Vagina (tissue), 2 donors: ENCODE results near the gene SPAG8. TPM values are rescaled to one million over a fixed set of nuclear protein-coding genes. Genes with fewer than 3 reads are reported as not detected.

Experiments used
- DNase-seq, 2 donors: peaks; one replicate each; pipeline ENCODE4 v3.0.0-alpha.2; 2017; ENCODE audit errors: extremely low spot score in 2 of 2
- H3K27ac ChIP-seq: fragments of 200-600 bp; sonication (generic); one replicate; pipeline ENCODE4 v1.5.1; 2019
- H3K27me3 ChIP-seq: fragments of 200-600 bp; sonication (generic); one replicate; pipeline ENCODE4 v1.5.1; 2019
- H3K36me3 ChIP-seq, 2 donors: fragments of 200-600 bp; sonication (generic); one replicate each; pipeline ENCODE4 v1.5.1; 2017 to 2019
- H3K4me1 ChIP-seq: fragments of 200-600 bp; sonication (generic); one replicate; pipeline ENCODE4 v1.5.1; 2019
- H3K4me3 ChIP-seq, 2 donors: fragments of 200-600 bp; sonication (generic); 1 replicate in 1 of 2; 2 replicates in 1 of 2; pipeline ENCODE4 v1.5.1; 2016 to 2019
- H3K9me3 ChIP-seq: fragments of 200-600 bp; sonication (generic); one replicate; pipeline ENCODE4 v1.5.1; 2019
- POLR2A ChIP-seq, 2 donors: fragments of 450-650 bp; IDR thresholded peaks; one replicate each; pipeline ENCODE4 v1.6.1; 2017; ENCODE audit warnings: antibody characterized with exemption in 2 of 2, mild to moderate bottlenecking in 2 of 2, moderate library complexity in 2 of 2
- POLR2AphosphoS5 ChIP-seq, 2 donors: sonication (generic); formaldehyde crosslinking; IDR thresholded peaks; one replicate each; pipeline ENCODE4 v1.9.0; 2017; ENCODE audit warnings: antibody characterized with exemption in 2 of 2, mild to moderate bottlenecking in 2 of 2, low read depth in 1 of 2; ENCODE audit not compliant: insufficient read depth in 1 of 2
- intact Hi-C: fragments of 100-400 bp; cut with DNase I; formaldehyde crosslinking; loops from one replicate; pipeline ENCODE4 v1.15.1; 2023
- total RNA-seq: library from RNA; depleted of rRNA; stranded (reverse); fragments of >200 nt; gene quantifications from one replicate; pipeline ENCODE4 v1.2.3, GENCODE V29; 2016
- TF ChIP-seq, protein P1 (sequence below), 3 experiments: fragments of 450-650 bp in 2 of 3; fragments of 200-600 bp in 1 of 3; sonication (generic) in 1 of 3; IDR thresholded peaks; one replicate each; pipeline ENCODE4 v1.5.1; 2017 to 2019; ENCODE audit warnings: antibody characterized with exemption in 3 of 3, mild to moderate bottlenecking in 2 of 3, moderate library complexity in 2 of 3

Gene SPAG8
- total RNA-seq = not detected

DNA sequence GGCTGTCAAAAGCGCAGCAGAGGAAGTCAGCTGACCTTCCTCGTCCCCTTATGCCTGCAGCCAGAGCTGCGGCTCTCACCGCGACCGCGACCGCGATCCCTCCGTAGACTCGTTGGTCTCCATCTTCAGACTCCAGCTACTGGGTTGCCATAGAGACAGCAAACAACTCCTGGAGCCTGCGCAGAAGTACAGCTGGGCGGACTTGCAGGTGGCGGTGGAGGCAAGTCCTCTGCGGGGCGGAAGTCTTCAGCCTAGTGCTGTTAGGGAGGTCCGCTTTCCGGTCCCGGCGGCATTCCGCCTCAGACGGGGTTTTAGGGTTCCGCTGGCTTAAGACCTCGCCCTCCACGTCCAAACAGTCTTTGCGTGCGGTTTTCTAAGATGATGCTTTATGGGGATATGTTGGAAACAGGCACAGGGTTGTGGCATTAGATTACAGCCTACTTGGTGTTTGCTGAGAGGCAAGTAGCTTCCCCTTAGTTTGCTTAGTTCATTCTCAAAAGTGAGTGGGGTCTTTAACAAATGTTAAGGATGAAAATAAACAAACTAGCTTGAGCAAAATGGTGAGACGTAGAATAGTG, at the start of gene SPAG8:
SPAG8 (minus strand) TSS at position 238 of the 578 bp plus-strand sequence; CDS start at position 123, 115 bp downstream.
- TF ChIP-seq POLR2AphosphoS5 (IDR thresholded peaks at IDR 0.05; ENCODE audit: insufficient read depth in 1 of 2, low read depth in 1 of 2) (peak; percentile 73 to 85), POLR2A (IDR thresholded peaks at IDR 0.05) (no peak)
- TF ChIP-seq, protein P1, sequence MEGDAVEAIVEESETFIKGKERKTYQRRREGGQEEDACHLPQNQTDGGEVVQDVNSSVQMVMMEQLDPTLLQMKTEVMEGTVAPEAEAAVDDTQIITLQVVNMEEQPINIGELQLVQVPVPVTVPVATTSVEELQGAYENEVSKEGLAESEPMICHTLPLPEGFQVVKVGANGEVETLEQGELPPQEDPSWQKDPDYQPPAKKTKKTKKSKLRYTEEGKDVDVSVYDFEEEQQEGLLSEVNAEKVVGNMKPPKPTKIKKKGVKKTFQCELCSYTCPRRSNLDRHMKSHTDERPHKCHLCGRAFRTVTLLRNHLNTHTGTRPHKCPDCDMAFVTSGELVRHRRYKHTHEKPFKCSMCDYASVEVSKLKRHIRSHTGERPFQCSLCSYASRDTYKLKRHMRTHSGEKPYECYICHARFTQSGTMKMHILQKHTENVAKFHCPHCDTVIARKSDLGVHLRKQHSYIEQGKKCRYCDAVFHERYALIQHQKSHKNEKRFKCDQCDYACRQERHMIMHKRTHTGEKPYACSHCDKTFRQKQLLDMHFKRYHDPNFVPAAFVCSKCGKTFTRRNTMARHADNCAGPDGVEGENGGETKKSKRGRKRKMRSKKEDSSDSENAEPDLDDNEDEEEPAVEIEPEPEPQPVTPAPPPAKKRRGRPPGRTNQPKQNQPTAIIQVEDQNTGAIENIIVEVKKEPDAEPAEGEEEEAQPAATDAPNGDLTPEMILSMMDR (IDR thresholded peaks at IDR 0.05) = no peak
- H3K4me3 ChIP-seq = peak within 1 kb of the TSS; percentile 47 to 65
- H3K27ac ChIP-seq = peak within 1 kb of the TSS; percentile 70
- no peaks in the 10 kb centered on the region for H3K9me3 ChIP-seq
- no peaks in the 10 kb centered on the region for H3K27me3 ChIP-seq
- H3K4me1 ChIP-seq = peaks cover 24% of the 10 kb centered on the region
- DNase-seq = peak in 1 of 2 donors; percentile 96
- peaks cover 0 to 5% of the 10 kb centered on the region in 2 donors for H3K36me3 ChIP-seq
- intact Hi-C loops = loop anchor here (10.0 kb wide), 1 partner anchor 157 kb away; the partner anchor contains the start of genes CCDC107, RMRP and SIT1

DNA sequence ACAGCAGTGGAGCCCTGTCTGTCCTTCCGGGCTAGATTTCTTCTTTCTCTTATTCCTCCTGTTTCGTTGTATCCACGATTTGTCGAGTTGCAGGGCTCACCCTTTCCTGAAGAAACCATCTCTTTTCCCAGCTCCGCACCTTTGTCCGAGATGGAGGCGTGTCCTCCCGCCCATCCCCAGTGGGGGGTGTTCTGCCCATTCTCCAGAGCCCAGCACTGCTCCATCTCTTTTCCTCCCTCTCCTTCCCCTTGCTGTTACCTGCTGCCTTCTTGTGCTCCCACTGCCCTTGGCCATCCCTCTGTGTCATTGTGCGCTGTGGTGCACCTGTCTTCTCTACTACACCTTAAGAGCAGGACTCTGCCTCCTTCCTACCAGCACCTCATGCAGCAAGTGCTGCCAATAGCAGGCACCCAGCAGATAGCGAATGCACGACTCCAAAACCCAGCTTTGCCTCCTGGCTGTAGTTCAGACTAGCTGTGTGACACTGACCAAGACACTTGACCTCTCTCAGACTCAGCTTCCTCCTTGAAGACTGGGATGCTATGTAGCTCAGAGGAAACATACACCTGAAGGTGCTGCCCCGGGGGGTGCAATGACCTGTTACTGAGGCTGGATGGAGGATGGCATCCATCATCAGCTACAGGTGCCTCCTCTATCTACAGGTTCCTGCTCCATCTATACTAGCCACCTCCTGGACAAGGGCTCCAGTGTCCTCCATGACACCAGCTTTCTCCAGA, 49.3 kb upstream of the SPAG8 start:
- no peaks in the 10 kb centered on the region for H3K27me3 ChIP-seq
- no peak for DNase-seq

GRCh38 chr9:35859990-35860339, 47.9 kb upstream of the SPAG8 start:
- no peaks in the 10 kb centered on the region for H3K27me3 ChIP-seq
- H3K9me3 ChIP-seq = no peaks in the 10 kb centered on the region
- peaks cover 13% of the 10 kb centered on the region for H3K4me1 ChIP-seq
- TF ChIP-seq, protein P1 (IDR thresholded peaks at IDR 0.05) = no peak
- TF ChIP-seq POLR2AphosphoS5 (IDR thresholded peaks at IDR 0.05; ENCODE audit: insufficient read depth in 1 of 2, low read depth in 1 of 2) (no peak), POLR2A (IDR thresholded peaks at IDR 0.05) (no peak)
- intact Hi-C loops = no loop called here
- H3K4me3 ChIP-seq = no peak overlapping the region
- no peak for DNase-seq
- no peaks in the 10 kb centered on the region for H3K36me3 ChIP-seq
- no peak overlapping the region for H3K27ac ChIP-seq

More for the DNA sequence above, 49.3 kb upstream of the SPAG8 start:
- H3K27ac ChIP-seq = no peak overlapping the region
- no peaks in the 10 kb centered on the region for H3K9me3 ChIP-seq
- H3K4me1 ChIP-seq = peaks cover 13% of the 10 kb centered on the region
- no peak for TF ChIP-seq POLR2AphosphoS5 (IDR thresholded peaks at IDR 0.05; ENCODE audit: insufficient read depth in 1 of 2, low read depth in 1 of 2)
- TF ChIP-seq POLR2A (IDR thresholded peaks at IDR 0.05) = no peak
- TF ChIP-seq, protein P1 (IDR thresholded peaks at IDR 0.05) = no peak
- no peak overlapping the region for H3K4me3 ChIP-seq
- no peaks in the 10 kb centered on the region for H3K36me3 ChIP-seq
- intact Hi-C loops = no loop called here

- peak; percentile 80 to 81 for DNase-seq
Measured at GRCh38 chr9:35859310-35859989, 47.4 kb upstream of the SPAG8 start.

More at GRCh38 chr9:35859310-35859989, 47.4 kb upstream of the SPAG8 start:
- no peaks in the 10 kb centered on the region for H3K9me3 ChIP-seq
- H3K27ac ChIP-seq = no peak overlapping the region
- no peaks in the 10 kb centered on the region for H3K27me3 ChIP-seq
- H3K36me3 ChIP-seq = no peaks in the 10 kb centered on the region
- TF ChIP-seq, protein P1 (IDR thresholded peaks at IDR 0.05) = no peak
- TF ChIP-seq POLR2AphosphoS5 (IDR thresholded peaks at IDR 0.05; ENCODE audit: insufficient read depth in 1 of 2, low read depth in 1 of 2) = peak in 1 of 2 donors; percentile 10
- H3K4me1 ChIP-seq = peaks cover 13% of the 10 kb centered on the region
- no peak overlapping the region for H3K4me3 ChIP-seq
- intact Hi-C loops = no loop called here
